Tibial nerve (tissue), 3 donors: ENCODE measurements around the gene SNRPE.

Experiments
- POLR2A ChIP-seq, 2 donors: fragments of 450-650 bp; IDR thresholded peaks; one replicate each; pipeline ENCODE4 v1.6.1; 2017; ENCODE audit warnings: antibody characterized with exemption in 2 of 2, mild to moderate bottlenecking in 2 of 2, moderate library complexity in 2 of 2
- TF ChIP-seq, protein P1 (sequence below), 5 experiments: fragments of 200-600 bp in 3 of 5; fragments of 450-650 bp in 2 of 5; sonication (generic) in 3 of 5; IDR thresholded peaks; one replicate each; pipeline ENCODE4 v1.5.1; 2016 to 2019; ENCODE audit warnings: antibody characterized with exemption in 5 of 5, mild to moderate bottlenecking in 3 of 5, moderate library complexity in 2 of 5

DNA sequence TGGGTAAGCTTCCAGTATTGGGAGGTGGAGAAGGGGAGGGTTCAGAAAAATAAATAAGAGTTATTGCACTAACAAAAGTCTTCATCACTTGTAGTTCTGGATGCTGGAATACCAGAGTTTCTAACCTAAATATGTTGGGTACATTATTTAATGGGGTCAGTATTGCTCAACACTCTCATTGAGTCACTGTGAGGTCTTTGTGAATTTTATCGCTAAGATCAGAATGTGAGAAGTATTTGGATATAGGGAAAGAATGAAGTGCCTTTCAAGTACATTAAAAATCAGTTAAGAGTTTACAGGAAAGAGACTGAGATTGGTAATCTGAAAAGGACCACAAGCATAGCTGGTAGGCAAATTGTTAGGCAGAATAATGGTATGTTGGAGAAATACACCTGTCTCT is 8.8 kb downstream of the SNRPE start:
- TF ChIP-seq, protein P1, sequence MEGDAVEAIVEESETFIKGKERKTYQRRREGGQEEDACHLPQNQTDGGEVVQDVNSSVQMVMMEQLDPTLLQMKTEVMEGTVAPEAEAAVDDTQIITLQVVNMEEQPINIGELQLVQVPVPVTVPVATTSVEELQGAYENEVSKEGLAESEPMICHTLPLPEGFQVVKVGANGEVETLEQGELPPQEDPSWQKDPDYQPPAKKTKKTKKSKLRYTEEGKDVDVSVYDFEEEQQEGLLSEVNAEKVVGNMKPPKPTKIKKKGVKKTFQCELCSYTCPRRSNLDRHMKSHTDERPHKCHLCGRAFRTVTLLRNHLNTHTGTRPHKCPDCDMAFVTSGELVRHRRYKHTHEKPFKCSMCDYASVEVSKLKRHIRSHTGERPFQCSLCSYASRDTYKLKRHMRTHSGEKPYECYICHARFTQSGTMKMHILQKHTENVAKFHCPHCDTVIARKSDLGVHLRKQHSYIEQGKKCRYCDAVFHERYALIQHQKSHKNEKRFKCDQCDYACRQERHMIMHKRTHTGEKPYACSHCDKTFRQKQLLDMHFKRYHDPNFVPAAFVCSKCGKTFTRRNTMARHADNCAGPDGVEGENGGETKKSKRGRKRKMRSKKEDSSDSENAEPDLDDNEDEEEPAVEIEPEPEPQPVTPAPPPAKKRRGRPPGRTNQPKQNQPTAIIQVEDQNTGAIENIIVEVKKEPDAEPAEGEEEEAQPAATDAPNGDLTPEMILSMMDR (IDR thresholded peaks at IDR 0.05): no peak
- no peak for TF ChIP-seq POLR2A (IDR thresholded peaks at IDR 0.05)
